ENCODE results near the gene RNF115.

GRCh38 chr1:145806408-145806807 is 17.5 kb downstream of the RNF115 start:
- TF ChIP-seq CTCF (IDR thresholded peaks at IDR 0.05) (no peak), POLR2A (IDR thresholded peaks at IDR 0.05) (no peak)
